Stimulated activated CD4-positive, alpha-beta T cell treated with anti-CD3 and anti-CD28 coated beads, Interleukin-4, amount 100 ng/mL, for 4 hours (primary cell): ENCODE data around the gene MYO3B.

ENCODE experiments used
- DNase-seq, 2 experiments: peaks; one replicate each; pipeline ENCODE4 v3.0.0-alpha.2; 2020

MYO3B gene

GRCh38 chr2:170161516-170162270 lies 16.3 kb upstream of the MYO3B start:
- no peak for DNase-seq

- no peak for DNase-seq
Observed at GRCh38 chr2:170162271-170162632, 15.7 kb upstream of the MYO3B start.

- no peak for DNase-seq
Observed at GRCh38 chr2:170163411-170164065, 14.4 kb upstream of the MYO3B start.

GRCh38 chr2:170165129-170165528 lies 12.8 kb upstream of the MYO3B start:
- no peak for DNase-seq

GRCh38 chr2:170166735-170167134 lies 11.2 kb upstream of the MYO3B start:
- no peak for DNase-seq

- DNase-seq: no peak
Observed at GRCh38 chr2:170170281-170171040, 7.5 kb upstream of the MYO3B start.

GRCh38 chr2:170176212-170176611 lies 1.7 kb upstream of the MYO3B start:
- DNase-seq: no peak

GRCh38 chr2:170180031-170180566 lies 2.2 kb downstream of the MYO3B start:
- DNase-seq: no peak

- DNase-seq: no peak
Observed at GRCh38 chr2:170181602-170182001, 3.7 kb downstream of the MYO3B start.

GRCh38 chr2:170185319-170185718 lies 7.4 kb downstream of the MYO3B start:
- no peak for DNase-seq

GRCh38 chr2:170189757-170190156 lies 11.8 kb downstream of the MYO3B start:
- no peak for DNase-seq

- DNase-seq: no peak
Observed at GRCh38 chr2:170190172-170190571, 12.2 kb downstream of the MYO3B start.

- no peak for DNase-seq
Observed at GRCh38 chr2:170191166-170191866, 13.4 kb downstream of the MYO3B start.

GRCh38 chr2:170196963-170197362 lies 19.0 kb downstream of the MYO3B start:
- no peak for DNase-seq

- no peak for DNase-seq
Observed at GRCh38 chr2:170201275-170201674, 23.3 kb downstream of the MYO3B start.

- DNase-seq: no peak
Observed at GRCh38 chr2:170201734-170202393, 23.9 kb downstream of the MYO3B start.

- no peak for DNase-seq
Observed at GRCh38 chr2:170202437-170202836, 24.5 kb downstream of the MYO3B start.

- DNase-seq: no peak
Observed at GRCh38 chr2:170204298-170204951, 26.5 kb downstream of the MYO3B start.

- DNase-seq: no peak
Observed at GRCh38 chr2:170206246-170206645, 28.3 kb downstream of the MYO3B start.

- DNase-seq: no peak
Observed at GRCh38 chr2:170206805-170207407, 29.0 kb downstream of the MYO3B start.

- no peak for DNase-seq
Observed at GRCh38 chr2:170207901-170208300, 30.0 kb downstream of the MYO3B start.
